CD4-positive, alpha-beta T cell (primary cell): ENCODE measurements around the gene C16orf87. TPM values are rescaled to one million over a fixed set of nuclear protein-coding genes. Genes with fewer than 3 reads are reported as not detected.
"Not testable (repeated sequence)": the region's sequence is repeated elsewhere in the genome, so short reads cannot be mapped to it uniquely, and the experiment has no call there.

Experiments
- ATAC-seq: fragments of 200-7000 bp; cut with Tn5 transposase; one replicate; pipeline ENCODE4 v1.10.0; 2022; ENCODE audit warnings: mild to moderate bottlenecking; ENCODE audit not compliant: poor library complexity
- CTCF ChIA-PET: fragments of 350-600 bp; sonication (Branson Sonifier 250); formaldehyde crosslinking; loops from one replicate; lab custom pipeline; 2021; ENCODE audit warnings: antibody characterized with exemption, inconsistent platforms; lab: Charles Lee
- POLR2A ChIA-PET: fragments of 350-600 bp; sonication (Branson Sonifier 250); formaldehyde crosslinking; loops from one replicate; lab custom pipeline; 2021; ENCODE audit warnings: antibody characterized with exemption, inconsistent platforms; lab: Charles Lee
- DNase-seq, 14 experiments: peaks; one replicate each; pipeline ENCODE4 v3.0.0-alpha.2; 2013 to 2020; ENCODE audit warnings: mixed read lengths in 2 of 14
- H3K27ac ChIP-seq, 2 donors: one replicate each; pipeline versions ENCODE4 v1.5.1 to v1.7.0; 2013; ENCODE audit warnings: low read length in 2 of 2, low read depth in 1 of 2, mild to moderate bottlenecking in 1 of 2
- H3K27me3 ChIP-seq, 2 experiments: 1 replicate in 1 of 2; 2 replicates in 1 of 2; pipeline versions ENCODE4 v1.6.1 to v1.7.0; 2013; ENCODE audit warnings: low read length in 2 of 2, control low read depth in 1 of 2, mild to moderate bottlenecking in 1 of 2, moderate library complexity in 1 of 2; ENCODE audit not compliant: insufficient read depth in 2 of 2, control insufficient read depth in 1 of 2
- H3K36me3 ChIP-seq: one replicate; pipeline ENCODE4 v1.6.1; 2013; ENCODE audit warnings: low read length, control low read depth; ENCODE audit not compliant: insufficient read depth
- H3K4me1 ChIP-seq: one replicate; pipeline ENCODE4 v1.6.1; 2013; ENCODE audit warnings: low read length, control low read depth; ENCODE audit not compliant: insufficient read depth
- H3K4me3 ChIP-seq: one replicate; pipeline ENCODE4 v1.5.1; 2013; ENCODE audit warnings: mild to moderate bottlenecking, low read length, moderate library complexity
- H3K9me3 ChIP-seq, 2 experiments: 1 replicate in 1 of 2; 2 replicates in 1 of 2; pipeline versions ENCODE4 v1.6.1 to v1.7.0; 2013; ENCODE audit warnings: low read length in 2 of 2, mild to moderate bottlenecking in 2 of 2, control low read depth in 1 of 2, moderate library complexity in 1 of 2; ENCODE audit not compliant: control insufficient read depth in 1 of 2, insufficient read depth in 1 of 2
- H3K27ac Mint-ChIP-seq: one replicate; pipeline ENCODE4 v1.8.0; 2020; ENCODE audit warnings: mixed read lengths
- H3K27me3 Mint-ChIP-seq: one replicate; pipeline ENCODE4 v1.8.0; 2021; ENCODE audit warnings: mixed read lengths
- H3K36me3 Mint-ChIP-seq: one replicate; pipeline ENCODE4 v1.8.0; 2021; ENCODE audit warnings: low read depth, mixed read lengths
- H3K4me1 Mint-ChIP-seq: one replicate; pipeline ENCODE4 v1.8.0; 2021; ENCODE audit warnings: low read depth, mixed read lengths
- H3K4me3 Mint-ChIP-seq: one replicate; pipeline ENCODE4 v1.8.0; 2020; ENCODE audit warnings: mild to moderate bottlenecking, mixed read lengths
- H3K9me3 Mint-ChIP-seq: one replicate; pipeline ENCODE4 v1.8.0; 2020; ENCODE audit warnings: mixed read lengths
- CTCF ChIP-seq: fragments of 200-600 bp; IDR thresholded peaks from one replicate; pipeline ENCODE4 v1.8.0; 2022; ENCODE audit warnings: antibody characterized with exemption, mild to moderate bottlenecking
- intact Hi-C, 2 experiments: fragments of 100-400 bp; cut with DNase I in 1 of 2; cut with micrococcal nuclease in 1 of 2; formaldehyde crosslinking; loops; one replicate each; pipeline versions ENCODE4 v1.15.1 to v1.9.0; 2023 to 2025; cut with DNase I, micrococcal nuclease
- total RNA-seq, 174 experiments: library from RNA in 2 of 174; stranded (reverse) in 2 of 174; gene quantifications; one replicate each; pipeline ENCODE4 v1.2.3 and lab custom pipeline; 2021 to 2026

The C16orf87 gene
- total RNA-seq, 2 experiments from 2014 or later, result 20.6 to 22.6 TPM

- CTCF ChIA-PET, result no interaction called here
- intact Hi-C loops, result no loop called here
Observed at GRCh38 chr16:46871597-46871996, 40.6 kb upstream of the C16orf87 start.

GRCh38 chr16:46868891-46869290, 37.9 kb upstream of the C16orf87 start:
- H3K4me3 ChIP-seq, ATAC-seq, DNase-seq, H3K27ac Mint-ChIP-seq, H3K4me1 ChIP-seq, H3K36me3 Mint-ChIP-seq, intact Hi-C loops, CTCF ChIA-PET, H3K27me3 ChIP-seq, H3K9me3 ChIP-seq, H3K9me3 Mint-ChIP-seq, H3K27ac ChIP-seq, H3K4me1 Mint-ChIP-seq, H3K4me3 Mint-ChIP-seq, POLR2A ChIA-PET, H3K36me3 ChIP-seq: not testable (repeated sequence)
- peaks cover 19% of the 10 kb centered on the region for H3K27me3 Mint-ChIP-seq

More at GRCh38 chr16:46871597-46871996, 40.6 kb upstream of the C16orf87 start:
- Mint-ChIP-seq H3K27me3 (peaks cover 19% of the 10 kb centered on the region), H3K9me3 (no peaks in the 10 kb centered on the region), H3K27ac (no peak overlapping the region), H3K4me1 (no peaks in the 10 kb centered on the region), H3K36me3 (no peaks in the 10 kb centered on the region), H3K4me3 (no peak overlapping the region)
- Histone ChIP-seq H3K27ac (no peak overlapping the region), H3K27me3 (no peaks in the 10 kb centered on the region), H3K36me3 (no peaks in the 10 kb centered on the region), H3K9me3 (no peaks in the 10 kb centered on the region), H3K4me1 (no peaks in the 10 kb centered on the region), H3K4me3 (no peak overlapping the region)
- DNase-seq, result no peak
- no peak for TF ChIP-seq CTCF
- POLR2A ChIA-PET, result no interaction called here
- ATAC-seq, result no peak

GRCh38 chr16:46867486-46867885, 36.5 kb upstream of the C16orf87 start:
- intact Hi-C loops, H3K4me1 Mint-ChIP-seq, ATAC-seq, H3K27ac ChIP-seq, DNase-seq, H3K4me3 Mint-ChIP-seq, H3K36me3 Mint-ChIP-seq, H3K4me1 ChIP-seq, H3K9me3 Mint-ChIP-seq, H3K9me3 ChIP-seq, H3K27me3 ChIP-seq, H3K36me3 ChIP-seq, POLR2A ChIA-PET, H3K4me3 ChIP-seq, CTCF ChIA-PET, H3K27ac Mint-ChIP-seq: not testable (repeated sequence)
- peaks cover 19% of the 10 kb centered on the region for H3K27me3 Mint-ChIP-seq

- no peak overlapping the region for H3K27ac ChIP-seq
- H3K36me3 ChIP-seq, result no peaks in the 10 kb centered on the region
- no peak overlapping the region for H3K4me3 Mint-ChIP-seq
- CTCF ChIA-PET, result no interaction called here
- intact Hi-C loops, result no loop called here
- POLR2A ChIA-PET, result no interaction called here
- no peaks in the 10 kb centered on the region for H3K9me3 Mint-ChIP-seq
- no peak for DNase-seq
- peaks cover 0 to 8% of the 10 kb centered on the region in 2 experiments for H3K9me3 ChIP-seq
- peaks cover 12% of the 10 kb centered on the region for H3K27me3 Mint-ChIP-seq
- H3K27me3 ChIP-seq, result no peaks in the 10 kb centered on the region
- TF ChIP-seq CTCF, result no peak
- no peak overlapping the region for H3K4me3 ChIP-seq
- H3K4me1 Mint-ChIP-seq, result peaks cover 7% of the 10 kb centered on the region
- peaks cover 4% of the 10 kb centered on the region for H3K4me1 ChIP-seq
- no peak overlapping the region for H3K27ac Mint-ChIP-seq
- no peaks in the 10 kb centered on the region for H3K36me3 Mint-ChIP-seq
- no peak for ATAC-seq
Observed at GRCh38 chr16:46866286-46866685, 35.3 kb upstream of the C16orf87 start.
